Neuronal stem cell (in vitro differentiated cells): ENCODE data around the gene NSF.

Experiments used
- DNase-seq: peaks from one replicate; pipeline ENCODE4 v3.0.0-alpha.2; 2013; ENCODE audit warnings: low spot score
- H2AFZ ChIP-seq: one replicate; pipeline ENCODE4 v1.6.1; 2013; ENCODE audit warnings: mild to moderate bottlenecking, low read length, inconsistent platforms
- H2AK5ac ChIP-seq: 2 replicates; pipeline ENCODE4 v1.6.1; 2013; ENCODE audit warnings: low read depth, mild to moderate bottlenecking, inconsistent platforms, low read length, moderate library complexity, mixed read lengths
- H2BK120ac ChIP-seq: 2 replicates; pipeline ENCODE4 v1.6.1; 2013; ENCODE audit warnings: low read depth, mild to moderate bottlenecking, inconsistent platforms, low read length, moderate library complexity, mixed read lengths
- H2BK12ac ChIP-seq: one replicate; pipeline ENCODE4 v1.6.1; 2013; ENCODE audit warnings: low read length, inconsistent platforms
- H2BK15ac ChIP-seq: 2 replicates; pipeline ENCODE4 v1.6.1; 2013; ENCODE audit warnings: mild to moderate bottlenecking, low read length, inconsistent platforms, mixed read lengths
- H2BK5ac ChIP-seq: one replicate; pipeline ENCODE4 v1.6.1; 2013; ENCODE audit warnings: inconsistent platforms, mild to moderate bottlenecking, low read length, moderate library complexity
- H3K14ac ChIP-seq: one replicate; pipeline ENCODE4 v1.6.1; 2013; ENCODE audit warnings: low read length, inconsistent platforms
- H3K18ac ChIP-seq: 2 replicates; pipeline ENCODE4 v1.6.1; 2013; ENCODE audit warnings: low read length, inconsistent platforms
- H3K23ac ChIP-seq: 2 replicates; pipeline ENCODE4 v1.6.1; 2013; ENCODE audit warnings: low read depth, mild to moderate bottlenecking, mixed read lengths, low read length, inconsistent platforms; ENCODE audit not compliant: poor library complexity
- H3K27ac ChIP-seq: replicated peaks from 3 replicates; pipeline ENCODE4 v1.5.1; 2013; ENCODE audit warnings: low read length, inconsistent platforms
- H3K27me3 ChIP-seq, 3 experiments: 2 replicates each; pipeline ENCODE4 v1.6.1; 2013; ENCODE audit warnings: low read length in 3 of 3, mild to moderate bottlenecking in 2 of 3, inconsistent platforms in 1 of 3, low read depth in 1 of 3, mixed read lengths in 1 of 3, moderate library complexity in 1 of 3; ENCODE audit not compliant: control insufficient read depth in 3 of 3, insufficient read depth in 3 of 3
- H3K36me3 ChIP-seq, 2 donors: replicated peaks in 1 of 2; 2 replicates each; pipeline ENCODE4 v1.6.1; 2013; ENCODE audit warnings: low read length in 2 of 2; ENCODE audit not compliant: control insufficient read depth in 2 of 2, insufficient read depth in 2 of 2
- H3K4ac ChIP-seq: 2 replicates; pipeline ENCODE4 v1.6.1; 2013; ENCODE audit warnings: inconsistent platforms, mild to moderate bottlenecking, low read length, moderate library complexity
- H3K4me1 ChIP-seq, 2 donors: 1 replicate in 1 of 2; 2 replicates in 1 of 2; pipeline ENCODE4 v1.6.1; 2013; ENCODE audit warnings: low read length in 2 of 2, low read depth in 1 of 2; ENCODE audit not compliant: control insufficient read depth in 2 of 2, insufficient read depth in 1 of 2
- H3K4me2 ChIP-seq: one replicate; pipeline ENCODE4 v1.6.1; 2013; ENCODE audit warnings: mild to moderate bottlenecking, low read length, inconsistent platforms; ENCODE audit not compliant: insufficient read depth, poor library complexity, severe bottlenecking
- H3K4me3 ChIP-seq, 2 donors: 2 replicates each; pipeline ENCODE4 v1.5.1; 2013; ENCODE audit warnings: low read length in 2 of 2, mild to moderate bottlenecking in 2 of 2, inconsistent platforms in 1 of 2, moderate library complexity in 1 of 2
- H3K79me1 ChIP-seq: one replicate; pipeline ENCODE4 v1.6.1; 2013; ENCODE audit warnings: low read depth, mild to moderate bottlenecking, inconsistent platforms, low read length, moderate library complexity
- H3K9ac ChIP-seq: one replicate; pipeline ENCODE4 v1.6.1; 2013; ENCODE audit warnings: mild to moderate bottlenecking, low read depth, low read length, inconsistent platforms; ENCODE audit not compliant: poor library complexity
- H3K9me3 ChIP-seq, 2 donors: replicated peaks in 1 of 2; 2 replicates each; pipeline versions ENCODE3 to v1.6.1; 2013; ENCODE audit warnings: low read length in 2 of 2, mild to moderate bottlenecking in 2 of 2, inconsistent platforms in 1 of 2, low read depth in 1 of 2, mixed read lengths in 1 of 2, moderate library complexity in 1 of 2; ENCODE audit not compliant: control insufficient read depth in 2 of 2, insufficient read depth in 1 of 2
- H4K8ac ChIP-seq: one replicate; pipeline ENCODE4 v1.6.1; 2013; ENCODE audit warnings: low read depth, mild to moderate bottlenecking, inconsistent platforms, low read length, moderate library complexity
- H4K91ac ChIP-seq: one replicate; pipeline ENCODE4 v1.6.1; 2013; ENCODE audit warnings: low read length, low read depth, mild to moderate bottlenecking, inconsistent platforms; ENCODE audit not compliant: poor library complexity
- WGBS, 2 donors: extraction: QIAGEN DNeasy Blood & Tissue Kit; methylation state at CpG; one replicate each; pipeline ENCODE4 v1.1.7; 2013; ENCODE audit warnings: missing lambda C conversion rate in 2 of 2, mixed read lengths in 1 of 2; ENCODE audit not compliant: insufficient read length in 2 of 2, insufficient replicate concordance in 1 of 2; ENCODE audit errors: extremely low coverage in 2 of 2; 5-methylcytosine and 5-hydroxymethylcytosine counted together

Gene NSF

DNA sequence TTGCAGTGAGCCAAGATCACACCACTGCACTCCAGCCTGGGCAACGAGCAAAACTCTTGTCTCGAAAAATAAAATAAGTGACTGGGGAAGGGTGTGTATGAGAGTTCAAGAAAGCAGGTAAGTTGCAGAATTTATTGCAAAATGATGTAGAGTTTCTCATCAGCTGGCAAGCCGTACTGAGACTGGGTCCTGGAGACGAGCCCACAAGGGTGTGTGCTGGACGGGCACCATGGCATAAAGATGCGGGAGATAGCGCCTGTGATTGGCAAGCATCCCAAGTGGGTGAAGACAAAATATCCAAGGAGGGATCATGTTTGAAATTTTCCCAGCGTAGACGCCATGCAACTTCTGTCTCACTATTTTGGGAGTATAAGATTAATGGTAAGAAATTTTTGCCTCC lies 168.7 kb downstream of the NSF start:
- H4K91ac ChIP-seq = no peak overlapping the region
- no peak overlapping the region for H3K23ac ChIP-seq
- H3K9ac ChIP-seq = no peak overlapping the region
- DNase-seq = no peak
- no peak overlapping the region for H2AK5ac ChIP-seq
- no peak overlapping the region for H2BK5ac ChIP-seq
- H4K8ac ChIP-seq = no peak overlapping the region
- H3K4me1 ChIP-seq = no peaks in the 10 kb centered on the region
- H3K27me3 ChIP-seq = no peaks in the 10 kb centered on the region
- no peak overlapping the region for H3K14ac ChIP-seq
- H3K4me2 ChIP-seq = no peak overlapping the region
- H2BK120ac ChIP-seq = no peak overlapping the region
- no peaks in the 10 kb centered on the region for H3K9me3 ChIP-seq
- WGBS, 2 donors = no CpG with 5 or more reads among the region's 9 CpGs
- H3K79me1 ChIP-seq = no peaks in the 10 kb centered on the region
- H3K27ac ChIP-seq = no peak overlapping the region
- no peak overlapping the region for H2AFZ ChIP-seq
- no peak overlapping the region for H2BK12ac ChIP-seq
- H3K4ac ChIP-seq = no peak overlapping the region
- no peak overlapping the region for H2BK15ac ChIP-seq
- H3K36me3 ChIP-seq = peaks cover 4 to 96% of the 10 kb centered on the region in 2 donors
- no peak overlapping the region for H3K4me3 ChIP-seq
- H3K18ac ChIP-seq = no peak overlapping the region

DNA sequence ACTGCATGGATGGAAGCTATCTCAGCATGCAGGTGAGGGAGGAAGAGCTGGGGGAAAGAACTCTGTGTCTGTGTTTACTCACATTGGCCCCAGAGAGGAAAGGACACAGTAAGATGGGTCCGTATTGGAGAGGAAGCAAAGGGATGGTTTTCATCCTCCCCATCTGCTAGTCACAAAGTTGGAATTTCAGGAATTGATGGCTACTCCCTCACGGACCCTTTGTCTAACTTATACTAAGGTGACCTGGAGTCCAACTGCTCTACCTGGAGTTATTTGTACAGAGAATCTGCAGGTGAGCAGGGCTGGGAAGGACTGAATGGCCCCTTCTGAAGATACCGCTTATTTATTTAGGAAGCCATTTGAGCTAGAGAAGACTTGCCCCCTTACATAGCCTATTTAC lies 172.9 kb downstream of the NSF start:
- no peak overlapping the region for H4K8ac ChIP-seq
- H3K4me3 ChIP-seq = no peak overlapping the region
- no CpG with 5 or more reads among the region's 3 CpGs for WGBS, 2 donors
- no peak overlapping the region for H3K14ac ChIP-seq
- H2BK120ac ChIP-seq = no peak overlapping the region
- peaks cover 0 to 8% of the 10 kb centered on the region in 2 donors for H3K4me1 ChIP-seq
- H2BK15ac ChIP-seq = no peak overlapping the region
- no peak overlapping the region for H3K4ac ChIP-seq
- no peak overlapping the region for H2BK5ac ChIP-seq
- no peak overlapping the region for H3K4me2 ChIP-seq
- no peak overlapping the region for H2BK12ac ChIP-seq
- H3K36me3 ChIP-seq = peaks cover 0 to 95% of the 10 kb centered on the region in 2 donors
- no peak overlapping the region for H3K23ac ChIP-seq
- no peaks in the 10 kb centered on the region for H3K79me1 ChIP-seq
- no peaks in the 10 kb centered on the region for H3K27me3 ChIP-seq
- H4K91ac ChIP-seq = no peak overlapping the region
- no peak overlapping the region for H2AK5ac ChIP-seq
- H3K9me3 ChIP-seq = no peaks in the 10 kb centered on the region
- H3K18ac ChIP-seq = no peak overlapping the region
- no peak for DNase-seq
- H3K27ac ChIP-seq = no peak overlapping the region
- H3K9ac ChIP-seq = no peak overlapping the region
- no peak overlapping the region for H2AFZ ChIP-seq

DNA sequence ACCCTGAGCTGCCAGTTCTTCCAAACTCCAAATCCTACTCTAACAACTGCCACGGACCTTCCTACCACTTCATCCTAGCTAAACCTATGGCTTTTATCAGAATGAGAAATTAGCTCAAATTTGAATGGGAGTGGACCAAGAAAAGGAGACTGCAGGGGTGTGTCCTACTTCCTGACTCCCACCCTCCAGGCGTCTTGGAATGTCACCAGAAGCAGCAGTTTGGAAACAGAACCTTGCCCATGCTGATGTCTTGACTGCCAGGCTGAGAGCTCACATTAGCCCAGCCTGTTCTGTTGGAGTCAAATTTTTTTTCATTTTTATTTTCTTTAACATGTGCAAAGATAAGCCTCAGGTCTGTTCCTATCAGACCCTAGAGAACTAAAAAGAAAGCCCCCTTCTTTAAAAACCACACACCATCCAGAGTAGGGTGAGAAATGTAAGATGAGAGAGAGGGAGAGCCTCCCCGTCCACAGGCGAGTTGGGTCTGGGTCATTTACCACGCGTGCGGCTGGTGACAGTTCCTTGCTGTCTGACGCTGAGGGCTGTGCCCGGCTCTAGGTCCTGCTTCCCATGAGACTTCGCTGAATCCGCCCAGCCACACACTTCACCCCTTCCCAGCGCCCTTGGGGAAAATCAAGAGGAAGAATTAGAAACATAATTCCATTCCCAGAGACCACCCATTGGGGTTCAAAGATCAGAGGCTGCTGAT lies 173.7 kb downstream of the NSF start:
- H2AFZ ChIP-seq = no peak overlapping the region

DNA sequence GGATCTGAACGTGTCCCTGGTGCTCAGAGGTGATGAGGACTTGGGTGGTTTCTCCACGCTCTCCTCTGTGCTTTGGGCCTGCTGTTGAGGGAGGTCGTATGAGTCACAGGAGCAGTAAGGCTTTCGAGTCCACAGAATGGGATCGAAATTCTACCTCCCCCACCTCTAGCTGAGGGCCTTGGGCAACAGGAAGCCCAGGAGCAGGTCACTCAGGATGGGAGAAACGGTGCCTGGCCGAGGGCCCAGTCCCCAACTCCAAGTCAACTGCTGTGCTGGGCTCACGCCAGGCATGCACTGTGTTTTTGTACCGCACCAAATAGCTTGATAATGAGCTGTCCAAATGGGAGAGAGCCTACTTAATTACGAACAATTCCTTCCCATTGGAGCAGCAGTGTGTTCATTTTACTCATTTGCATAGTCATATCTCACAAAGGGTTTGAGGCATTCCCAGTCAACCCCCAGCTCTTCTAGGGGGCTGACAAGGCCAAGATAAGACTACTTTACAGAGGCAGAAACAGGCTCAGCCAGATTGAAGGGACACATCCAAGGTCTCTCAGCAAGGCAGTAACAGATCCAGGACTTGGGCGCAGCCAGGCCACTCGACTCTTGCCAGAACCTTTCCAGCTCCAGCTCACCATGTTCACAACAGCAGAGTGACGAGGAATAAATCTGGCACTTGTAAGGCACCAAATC lies 174.4 kb downstream of the NSF start:
- Histone ChIP-seq H3K4me3 (no peak overlapping the region), H2BK15ac (no peak overlapping the region), H3K4ac (no peak overlapping the region), H3K27me3 (peaks cover 0 to 2% (median 0%) of the 10 kb centered on the region in 3 experiments), H3K18ac (no peak overlapping the region), H3K36me3 (peaks cover 0 to 95% of the 10 kb centered on the region in 2 donors), H3K9me3 (no peaks in the 10 kb centered on the region), H4K91ac (no peak overlapping the region), H3K14ac (no peak overlapping the region), H2BK12ac (no peak overlapping the region), H3K4me2 (no peak overlapping the region), H4K8ac (no peak overlapping the region), H3K9ac (no peak overlapping the region), H3K79me1 (no peaks in the 10 kb centered on the region), H2AK5ac (no peak overlapping the region), H3K23ac (no peak overlapping the region), H2AFZ (no peak overlapping the region), H2BK5ac (no peak overlapping the region), H3K27ac (no peak overlapping the region), H2BK120ac (no peak overlapping the region), H3K4me1 (peaks cover 0 to 9% of the 10 kb centered on the region in 2 donors)
- DNase-seq = no peak
- no CpG with 5 or more reads among the region's 13 CpGs for WGBS, 2 donors

More for the DNA sequence above, 173.7 kb downstream of the NSF start:
- no peak overlapping the region for H2BK15ac ChIP-seq
- no peak overlapping the region for H3K23ac ChIP-seq
- H3K36me3 ChIP-seq = peaks cover 0 to 95% of the 10 kb centered on the region in 2 donors
- H2AK5ac ChIP-seq = no peak overlapping the region
- no peak overlapping the region for H3K14ac ChIP-seq
- DNase-seq = no peak
- H3K27me3 ChIP-seq = no peaks in the 10 kb centered on the region
- no peak overlapping the region for H3K18ac ChIP-seq
- no CpG with 5 or more reads among the region's 12 CpGs for WGBS, 2 donors
- H3K4me1 ChIP-seq = peaks cover 0 to 8% of the 10 kb centered on the region in 2 donors
- H3K27ac ChIP-seq = no peak overlapping the region
- H2BK12ac ChIP-seq = no peak overlapping the region
- H3K9ac ChIP-seq = no peak overlapping the region
- no peak overlapping the region for H2BK5ac ChIP-seq
- no peak overlapping the region for H3K4me3 ChIP-seq
- H3K4me2 ChIP-seq = no peak overlapping the region
- H3K79me1 ChIP-seq = no peaks in the 10 kb centered on the region
- no peaks in the 10 kb centered on the region for H3K9me3 ChIP-seq
- H3K4ac ChIP-seq = no peak overlapping the region
- no peak overlapping the region for H4K91ac ChIP-seq
- no peak overlapping the region for H4K8ac ChIP-seq
- H2BK120ac ChIP-seq = no peak overlapping the region
